ENCODE data around the gene CEP72. TPM values are rescaled to one million over a fixed set of nuclear protein-coding genes. Genes with fewer than 3 reads are reported as not detected.

The CEP72 gene
- total and polyA plus RNA-seq, 2 of the 13 experiments (the other 11 are each of a cell fraction or from before 2014, with no cell fraction given) = 3.4 to 9.4 TPM

- CTCF ChIA-PET (ENCODE audit: low intra/inter-chr PET ratio, low total read pairs) = no interaction called here
Observed at GRCh38 chr5:590346-590745, 21.8 kb upstream of the CEP72 start.

GRCh38 chr5:591746-592145 lies 20.4 kb upstream of the CEP72 start:
- CTCF ChIA-PET (ENCODE audit: low intra/inter-chr PET ratio, low total read pairs) = no interaction called here
- BruUV-seq (replicated peaks) = no TSS peak
- H3K79me2 ChIP-seq (ENCODE audit: insufficient read depth, low read length) = no peaks in the 10 kb centered on the region
- intact Hi-C loops (cut with micrococcal nuclease; ENCODE audit: unreplicated experiment) = no loop called here
- H3K36me3 ChIP-seq (replicated peaks in 1 of 2; ENCODE audit: control insufficient read depth in 1 of 2, insufficient read depth in 2 of 2, low read length in 2 of 2) = no peaks in the 10 kb centered on the region
- FAIRE-seq = no peak
- H3K4me2 ChIP-seq (ENCODE audit: low read depth, low read length) = no peak overlapping the region
- H3K9ac ChIP-seq (ENCODE audit: insufficient read depth, low read depth, low read length) = no peak overlapping the region
- H3K9me3 ChIP-seq (ENCODE audit: low read length) = no peaks in the 10 kb centered on the region
- in situ Hi-C loops (cut with HindIII; ENCODE audit: extremely low pct_ligation_motif_present, low pct_unique_long_range_greater_than_20kb) = no loop called here
- ATAC-seq = no peak
- TF ChIP-seq FOXK1 (CRISPR knock-in tag; IDR thresholded peaks at IDR 0.05; ENCODE audit: borderline replicate concordance, low read depth) (no peak), ZIK1 (CRISPR knock-in tag; IDR thresholded peaks at IDR 0.05; ENCODE audit: borderline replicate concordance, low read depth) (no peak), ASH2L (IDR thresholded peaks at IDR 0.05; ENCODE audit: insufficient read length, low read depth, low read length) (no peak), MBNL3 (CRISPR knock-in tag; conservative IDR thresholded peaks at IDR 0.05) (no peak), ZNF616 (CRISPR knock-in tag; IDR thresholded peaks at IDR 0.05; ENCODE audit: low read depth) (no peak), SOX5 (CRISPR knock-in tag; IDR thresholded peaks at IDR 0.05; ENCODE audit: borderline replicate concordance) (no peak), NFKBIZ (CRISPR knock-in tag; IDR thresholded peaks at IDR 0.05) (no peak), MXI1 (IDR thresholded peaks at IDR 0.05; ENCODE audit: borderline replicate concordance, low read depth, low read length) (no peak), GPN1 (CRISPR knock-in tag; IDR thresholded peaks at IDR 0.05; ENCODE audit: borderline replicate concordance) (no peak), ZNF367 (CRISPR knock-in tag; IDR thresholded peaks at IDR 0.05; ENCODE audit: borderline replicate concordance) (no peak), DNMT3B (CRISPR knock-in tag; conservative IDR thresholded peaks at IDR 0.05) (no peak)
- no peaks in the 10 kb centered on the region for H4K20me1 ChIP-seq (ENCODE audit: insufficient read depth, low read length)
- no peak overlapping the region for H3K27ac ChIP-seq (ENCODE audit: extremely low read length, insufficient read depth, low read length)
- POLR2A ChIA-PET = no interaction called here
- H3K4me1 ChIP-seq (ENCODE audit: insufficient read depth, low read length) = no peaks in the 10 kb centered on the region
- no peak overlapping the region for H2AFZ ChIP-seq (ENCODE audit: low read length)
- 40% methylated on average over 5 of the region's 5 CpGs for WGBS (ENCODE audit: low lambda C conversion rate)
- DNase-seq (ENCODE audit: low spot score) = no peak
- H3K4me3 ChIP-seq (replicated peaks in 1 of 3; ENCODE audit: insufficient read depth in 1 of 3, low read depth in 2 of 3, low read length in 3 of 3) = no peak overlapping the region
- peaks cover 2 to 34% of the 10 kb centered on the region in 2 experiments; a peak in 4 of 5 replicates for H3K27me3 ChIP-seq (ENCODE audit: control insufficient read depth in 1 of 2, insufficient read depth in 2 of 2, low read length in 2 of 2)

More at GRCh38 chr5:590346-590745, 21.8 kb upstream of the CEP72 start:
- no peaks in the 10 kb centered on the region for H3K9me3 ChIP-seq (ENCODE audit: low read length)
- in situ Hi-C loops (cut with HindIII; ENCODE audit: extremely low pct_ligation_motif_present, low pct_unique_long_range_greater_than_20kb) (no loop called here), intact Hi-C loops (cut with micrococcal nuclease; ENCODE audit: unreplicated experiment) (no loop called here)
- peaks cover 2 to 33% of the 10 kb centered on the region in 2 experiments for H3K27me3 ChIP-seq (ENCODE audit: control insufficient read depth in 1 of 2, insufficient read depth in 2 of 2, low read length in 2 of 2)
- no TSS peak for BruUV-seq (replicated peaks)
- H3K36me3 ChIP-seq (replicated peaks in 1 of 2; ENCODE audit: control insufficient read depth in 1 of 2, insufficient read depth in 2 of 2, low read length in 2 of 2) = no peaks in the 10 kb centered on the region
- peaks cover 10% of the 10 kb centered on the region; the same call in 1 of the 2 replicates for H3K4me1 ChIP-seq (ENCODE audit: insufficient read depth, low read length)
- no peak for FAIRE-seq
- no peak overlapping the region for H3K4me2 ChIP-seq (ENCODE audit: low read depth, low read length)
- POLR2A ChIA-PET = no interaction called here
- no peak for DNase-seq (ENCODE audit: low spot score)
- no peak overlapping the region for H2AFZ ChIP-seq (ENCODE audit: low read length)
- no peak overlapping the region for H3K27ac ChIP-seq (ENCODE audit: extremely low read length, insufficient read depth, low read length)
- H3K79me2 ChIP-seq (ENCODE audit: insufficient read depth, low read length) = no peaks in the 10 kb centered on the region
- TF ChIP-seq ATF7 (IDR thresholded peaks at IDR 0.05) (no peak), ATF7 (CRISPR knock-in tag; IDR thresholded peaks at IDR 0.05) (no peak), GABPB1 (CRISPR knock-in tag; IDR thresholded peaks at IDR 0.05) (no peak)
- H3K4me3 ChIP-seq (replicated peaks in 1 of 3; ENCODE audit: insufficient read depth in 1 of 3, low read depth in 2 of 3, low read length in 3 of 3) = no peak overlapping the region
- no peak for ATAC-seq
- H3K9ac ChIP-seq (ENCODE audit: insufficient read depth, low read depth, low read length) = no peak overlapping the region
- no peaks in the 10 kb centered on the region for H4K20me1 ChIP-seq (ENCODE audit: insufficient read depth, low read length)

All from HepG2 (cell line).